Measurements from ENCODE around the gene TUBGCP5. TPM values are rescaled to one million over a fixed set of nuclear protein-coding genes. Genes with fewer than 3 reads are reported as not detected.

Gene TUBGCP5
- total and polyA plus RNA-seq, 10 of the 15 experiments (the other 5 are each of a cell fraction or from before 2014, with no cell fraction given), result 6.4 to 29.2 (median 20.2) TPM

GRCh38 chr15:23039917-23040281, 530 bp upstream of the TUBGCP5 start:
- TF ChIP-seq ZBTB40 (IDR thresholded peaks at IDR 0.05; ENCODE audit: borderline replicate concordance) (0 out of 2 replicates have a peak, but pooled peaks have one; percentile 11), ZNF384 (IDR thresholded peaks at IDR 0.05; ENCODE audit: borderline replicate concordance, low read depth, low read length) (no peak)
- SMC1A ChIA-PET (ENCODE audit: uncharacterized antibody, unreplicated experiment), result interaction anchor here (0.9 kb wide), 2 partner anchors 20 to 202 kb away, joined by 3 read pairs; partner anchors contain the start of gene NIPA2
- peak overlapping the region; percentile 35; the same call in 1 of the 2 replicates for H3K27ac ChIP-seq (ENCODE audit: control insufficient read depth, insufficient read depth)

More at GRCh38 chr15:23039917-23040281, 530 bp upstream of the TUBGCP5 start:
- Histone ChIP-seq H3K9me3 (replicated peaks; ENCODE audit: control insufficient read depth, insufficient read depth, low read length) (no peaks in the 10 kb centered on the region), H3K36me3 (ENCODE audit: control insufficient read depth in 2 of 2, insufficient read depth in 2 of 2, low read length in 1 of 2) (peaks cover 2 to 3% of the 10 kb centered on the region in 2 experiments; a peak in 1 of 4 replicates), H3K4me1 (ENCODE audit: control insufficient read depth, insufficient read depth, low read length) (peaks cover 7% of the 10 kb centered on the region), H3K79me2 (ENCODE audit: control insufficient read depth, insufficient read depth, low read length) (peaks cover 2% of the 10 kb centered on the region), H3K9ac (ENCODE audit: control insufficient read depth, insufficient read depth, low read length) (peak overlapping the region; percentile 64), H3K4me3 (peak overlapping the region; percentile 75), H2AFZ (ENCODE audit: control insufficient read depth, low read depth, low read length) (peak overlapping the region; percentile 69), H3K4me2 (ENCODE audit: control insufficient read depth, insufficient read depth) (peak overlapping the region; percentile 97), H3K27me3 (replicated peaks in 1 of 2; ENCODE audit: control insufficient read depth in 2 of 2, insufficient read depth in 2 of 2, low read length in 1 of 2) (no peaks in the 10 kb centered on the region), H4K20me1 (ENCODE audit: control insufficient read depth, insufficient read depth) (no peaks in the 10 kb centered on the region)
- WGBS (ENCODE audit: insufficient coverage, insufficient replicate concordance, low lambda C conversion rate, missing lambda C conversion rate), result 33% methylated on average over 10 of the region's 10 CpGs
- intact Hi-C loops (cut with micrococcal nuclease; ENCODE audit: unreplicated experiment), result loop anchor here (10.0 kb wide), 1 partner anchor 425 kb away; no protein-coding TSS in a partner anchor
- RAD21 ChIA-PET (ENCODE audit: unreplicated experiment), result interaction anchor here (0.6 to 1.3 kb wide), 6 partner anchors 9 to 238 kb away, joined by 3 to 4 read pairs (median 3); no protein-coding TSS in a partner anchor
- BruUV-seq (replicated peaks), result TSS peak; percentile 94
- FAIRE-seq, result no peak
- DNase-seq (ENCODE audit: low read depth, low spot score), result no peak
- POLR2A ChIA-PET, result interaction anchor here (0.7 kb wide), 1 partner anchor 253 kb away, joined by 3 read pairs; the partner anchor contains the start of gene NIPA1
- in situ Hi-C loops (cut with MboI), result no loop called here
- ATAC-seq, result peak; percentile 29
- CTCF ChIA-PET, result interaction anchor here (0.7 to 1.8 kb wide), 4 partner anchors 10 to 428 kb away, joined by 3 to 11 read pairs (median 4); no protein-coding TSS in a partner anchor
